Breast epithelium (tissue), 4 donors: ENCODE measurements around the gene OR2T8. TPM values are rescaled to one million over a fixed set of nuclear protein-coding genes. Genes with fewer than 3 reads are reported as not detected.

Experiments used
- DNase-seq, 2 donors: peaks; one replicate each; pipeline ENCODE4 v3.0.0-alpha.2; 2019; ENCODE audit warnings: low spot score in 2 of 2
- H3K27ac ChIP-seq, 2 donors: fragments of 200-600 bp; sonication (generic) in 1 of 2; one replicate each; pipeline ENCODE4 v1.5.1; 2016 to 2019; ENCODE audit warnings: mild to moderate bottlenecking in 1 of 2
- H3K27me3 ChIP-seq, 2 donors: fragments of 200-600 bp; sonication (generic) in 1 of 2; one replicate each; pipeline versions ENCODE4 v1.5.1 to v1.6.0; 2017 to 2019; ENCODE audit warnings: control low read depth in 1 of 2, mild to moderate bottlenecking in 1 of 2
- H3K36me3 ChIP-seq: fragments of 200-600 bp; one replicate; pipeline ENCODE4 v1.5.1; 2019
- H3K4me1 ChIP-seq, 2 donors: fragments of 200-600 bp; sonication (generic); one replicate each; pipeline ENCODE4 v1.5.1; 2016 to 2019; ENCODE audit warnings: control low read depth in 1 of 2
- H3K4me3 ChIP-seq, 3 donors: fragments of 200-600 bp; sonication (generic); 1 replicate in 2 of 3; 2 replicates in 1 of 3; pipeline ENCODE4 v1.5.1; 2016 to 2019; ENCODE audit warnings: mild to moderate bottlenecking in 3 of 3, moderate library complexity in 2 of 3
- H3K9me3 ChIP-seq, 2 donors: fragments of 200-600 bp; sonication (generic) in 1 of 2; one replicate each; pipeline ENCODE4 v1.5.1; 2016 to 2019; ENCODE audit warnings: control low read depth in 1 of 2
- POLR2A ChIP-seq: fragments of 450-650 bp; IDR thresholded peaks from one replicate; pipeline ENCODE4 v1.6.1; 2016; ENCODE audit warnings: antibody characterized with exemption, mild to moderate bottlenecking, moderate library complexity
- POLR2AphosphoS5 ChIP-seq, 3 donors: sonication (generic); formaldehyde crosslinking; IDR thresholded peaks; one replicate each; pipeline ENCODE4 v1.6.1; 2017; ENCODE audit warnings: antibody characterized with exemption in 3 of 3
- intact Hi-C: fragments of 100-400 bp; cut with DNase I; formaldehyde crosslinking; loops from one replicate; pipeline ENCODE4 v1.15.1; 2023; ENCODE audit warnings: low total_unique reads
- total RNA-seq, 3 donors: library from RNA; depleted of rRNA; stranded (reverse); fragments of >200 nt; gene quantifications; one replicate each; pipeline ENCODE4 v1.1.0, GENCODE V29; 2016
- TF ChIP-seq, protein P1 (sequence below), 3 donors: fragments of 450-650 bp; IDR thresholded peaks; one replicate each; pipeline ENCODE4 v1.5.1; 2016 to 2017; ENCODE audit warnings: antibody characterized with exemption in 3 of 3, mild to moderate bottlenecking in 3 of 3, moderate library complexity in 3 of 3

Gene OR2T8
- total RNA-seq, 3 donors from 2014 or later = not detected

DNA sequence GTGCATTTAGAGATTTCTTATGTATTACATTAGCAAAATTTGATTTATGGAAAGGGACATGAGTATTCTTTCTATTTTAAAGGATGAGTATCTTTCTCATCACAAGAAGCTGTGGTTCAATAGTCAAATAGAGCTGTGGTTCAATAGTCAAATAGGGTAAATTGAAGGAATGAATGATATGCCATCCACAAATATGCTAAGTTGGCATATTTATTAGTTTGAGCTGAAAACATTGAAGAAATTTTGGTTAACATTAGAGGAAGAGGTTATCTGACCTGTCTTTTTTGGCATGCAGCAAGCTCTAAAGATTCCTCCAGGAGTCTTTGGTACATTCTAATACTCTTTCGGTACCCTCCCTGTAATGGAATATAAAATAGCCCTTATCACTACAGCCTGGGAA, 33.4 kb downstream of the OR2T8 start:
- no peak overlapping the region for H3K27ac ChIP-seq
- no peaks in the 10 kb centered on the region for H3K36me3 ChIP-seq
- H3K4me3 ChIP-seq = no peak overlapping the region
- no peaks in the 10 kb centered on the region for H3K27me3 ChIP-seq
- H3K4me1 ChIP-seq = no peaks in the 10 kb centered on the region
- H3K9me3 ChIP-seq = no peaks in the 10 kb centered on the region
- no peak for DNase-seq
- intact Hi-C loops = no loop called here
- no peak for TF ChIP-seq POLR2AphosphoS5 (IDR thresholded peaks at IDR 0.05)

DNA sequence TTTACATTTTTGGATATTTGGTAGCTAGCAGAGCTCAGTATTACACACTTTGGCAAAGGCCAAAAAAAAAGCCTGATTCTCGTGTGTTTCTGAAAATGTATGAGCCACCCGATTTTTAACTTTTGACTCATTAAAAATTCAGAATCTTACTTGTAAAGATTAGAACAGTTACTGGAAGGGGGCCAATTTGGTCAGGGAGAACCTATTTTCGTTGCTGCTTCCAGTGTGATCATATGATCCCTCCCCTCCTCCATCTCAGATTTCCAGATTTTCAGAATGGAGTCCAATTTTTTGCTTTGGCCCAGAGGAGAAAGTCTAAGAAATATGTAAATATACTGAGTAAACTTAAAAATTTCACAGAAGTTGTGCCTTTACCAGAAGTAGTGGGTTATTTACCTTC, 41.7 kb downstream of the OR2T8 start:
- H3K27me3 ChIP-seq = no peaks in the 10 kb centered on the region
- no peaks in the 10 kb centered on the region for H3K9me3 ChIP-seq
- H3K4me1 ChIP-seq = no peaks in the 10 kb centered on the region
- DNase-seq = no peak
- intact Hi-C loops = no loop called here
- peak overlapping the region in 1 of 2 donors; percentile 43 for H3K27ac ChIP-seq
- no peaks in the 10 kb centered on the region for H3K36me3 ChIP-seq
- TF ChIP-seq POLR2AphosphoS5 (IDR thresholded peaks at IDR 0.05) (no peak), POLR2A (no peak)
- TF ChIP-seq, protein P1, sequence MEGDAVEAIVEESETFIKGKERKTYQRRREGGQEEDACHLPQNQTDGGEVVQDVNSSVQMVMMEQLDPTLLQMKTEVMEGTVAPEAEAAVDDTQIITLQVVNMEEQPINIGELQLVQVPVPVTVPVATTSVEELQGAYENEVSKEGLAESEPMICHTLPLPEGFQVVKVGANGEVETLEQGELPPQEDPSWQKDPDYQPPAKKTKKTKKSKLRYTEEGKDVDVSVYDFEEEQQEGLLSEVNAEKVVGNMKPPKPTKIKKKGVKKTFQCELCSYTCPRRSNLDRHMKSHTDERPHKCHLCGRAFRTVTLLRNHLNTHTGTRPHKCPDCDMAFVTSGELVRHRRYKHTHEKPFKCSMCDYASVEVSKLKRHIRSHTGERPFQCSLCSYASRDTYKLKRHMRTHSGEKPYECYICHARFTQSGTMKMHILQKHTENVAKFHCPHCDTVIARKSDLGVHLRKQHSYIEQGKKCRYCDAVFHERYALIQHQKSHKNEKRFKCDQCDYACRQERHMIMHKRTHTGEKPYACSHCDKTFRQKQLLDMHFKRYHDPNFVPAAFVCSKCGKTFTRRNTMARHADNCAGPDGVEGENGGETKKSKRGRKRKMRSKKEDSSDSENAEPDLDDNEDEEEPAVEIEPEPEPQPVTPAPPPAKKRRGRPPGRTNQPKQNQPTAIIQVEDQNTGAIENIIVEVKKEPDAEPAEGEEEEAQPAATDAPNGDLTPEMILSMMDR (IDR thresholded peaks at IDR 0.05) = no peak
- no peak overlapping the region for H3K4me3 ChIP-seq

DNA sequence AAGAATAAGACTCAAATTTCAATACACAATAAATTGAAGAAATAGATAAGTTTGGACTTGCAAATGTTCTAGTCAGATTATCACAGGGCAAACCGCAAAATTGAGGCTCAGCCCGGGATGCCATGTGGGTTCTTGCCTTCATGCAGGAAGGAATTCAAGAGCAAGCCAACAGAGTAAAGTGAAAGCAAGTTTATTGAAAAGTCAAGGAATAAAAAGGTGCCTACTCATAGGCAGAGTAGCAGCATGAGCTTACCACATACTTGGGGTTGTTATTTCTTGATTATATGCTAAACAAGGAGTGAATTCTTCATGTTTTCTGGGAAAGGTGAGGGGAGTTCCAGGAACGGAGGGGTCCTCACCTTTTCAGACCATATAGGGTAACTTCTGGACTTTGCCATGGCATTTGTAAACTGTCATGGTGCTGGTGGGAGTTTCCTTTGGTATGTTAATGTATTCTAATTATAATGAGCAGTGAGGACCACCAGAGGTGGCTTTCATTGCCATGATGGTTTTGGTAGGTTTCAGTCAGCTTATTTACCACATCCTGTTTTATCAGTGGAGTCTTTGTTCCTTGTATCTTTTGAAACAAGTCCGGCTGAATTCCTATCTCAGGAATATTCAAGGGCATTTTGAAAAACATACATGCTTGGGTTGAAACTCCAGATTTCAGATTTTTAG, 43.0 kb downstream of the OR2T8 start:
- peak in 1 of 2 donors; percentile 56 for DNase-seq
- TF ChIP-seq POLR2AphosphoS5 (IDR thresholded peaks at IDR 0.05) = no peak
- no peak for TF ChIP-seq POLR2A
- TF ChIP-seq, protein P1 (IDR thresholded peaks at IDR 0.05) = no peak
- H3K9me3 ChIP-seq = no peaks in the 10 kb centered on the region
- H3K36me3 ChIP-seq = no peaks in the 10 kb centered on the region
- H3K4me3 ChIP-seq = no peak overlapping the region
- H3K4me1 ChIP-seq = no peaks in the 10 kb centered on the region
- no peaks in the 10 kb centered on the region for H3K27me3 ChIP-seq
- peak overlapping the region; percentile 40 to 69 for H3K27ac ChIP-seq
- intact Hi-C loops = no loop called here

DNA sequence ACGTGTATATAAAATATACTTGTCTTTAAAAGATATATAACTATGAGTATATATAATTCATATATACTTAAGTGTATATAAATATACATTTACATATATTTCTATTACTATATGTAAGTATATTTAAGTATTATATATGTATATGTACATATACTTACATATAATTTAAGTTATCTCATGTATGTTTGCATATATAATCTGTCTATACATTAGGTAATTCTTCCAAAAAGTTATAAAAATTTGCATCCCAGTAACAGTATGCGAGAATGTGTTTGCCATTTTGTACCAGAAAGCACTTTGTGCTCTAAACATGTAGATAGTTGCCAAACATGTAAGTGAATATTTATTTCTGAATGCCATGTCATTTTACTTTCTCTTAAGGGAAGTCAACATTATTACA, 44.9 kb downstream of the OR2T8 start, which contains the start of gene OR2AK2:
OR2AK2 (plus strand) TSS at position 301 of the 400 bp plus-strand sequence. CDS start 144 bp downstream, outside the sequence.
- no peaks in the 10 kb centered on the region for H3K36me3 ChIP-seq

DNA sequence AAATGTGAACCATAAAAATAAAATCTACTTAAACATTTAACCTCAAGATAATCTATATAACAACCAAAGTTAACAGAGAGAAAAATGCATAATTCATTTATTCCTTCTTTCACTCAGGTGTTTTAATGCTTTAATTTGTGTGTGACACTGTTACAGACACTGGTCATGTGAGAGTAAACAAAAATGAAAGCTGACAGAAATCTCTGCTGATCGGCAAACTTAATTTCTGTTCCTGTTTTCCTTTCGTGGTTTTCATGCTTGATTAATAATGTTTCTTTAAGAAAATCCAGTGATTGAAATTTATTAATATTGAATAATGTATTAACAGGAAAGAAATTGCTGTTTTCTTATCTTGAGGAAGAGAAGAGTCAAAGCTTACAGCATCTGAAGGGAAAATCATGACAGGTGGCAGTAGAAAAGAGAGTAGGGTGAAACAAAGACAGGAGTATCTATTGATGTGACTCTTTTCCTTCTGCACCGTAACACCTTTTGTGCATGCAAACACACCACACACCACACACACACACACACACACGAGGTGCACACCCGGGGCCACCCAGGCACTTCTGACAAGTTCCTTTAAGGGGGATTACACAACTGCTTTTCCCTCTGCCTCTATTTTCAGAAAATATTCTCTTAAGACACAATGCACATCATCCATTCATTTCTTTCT, 46.6 kb downstream of the OR2T8 start:
- Histone ChIP-seq H3K27ac (no peak overlapping the region), H3K4me1 (no peaks in the 10 kb centered on the region), H3K4me3 (no peak overlapping the region), H3K27me3 (no peaks in the 10 kb centered on the region), H3K9me3 (no peaks in the 10 kb centered on the region), H3K36me3 (no peaks in the 10 kb centered on the region)
- intact Hi-C loops = no loop called here
- no peak for DNase-seq
- TF ChIP-seq, protein P1 (IDR thresholded peaks at IDR 0.05) = no peak
- TF ChIP-seq POLR2A (no peak), POLR2AphosphoS5 (IDR thresholded peaks at IDR 0.05) (no peak)

More for the DNA sequence above, 44.9 kb downstream of the OR2T8 start, which contains the start of gene OR2AK2:
- H3K27ac ChIP-seq = no peak within 1 kb of the TSS
- no peaks in the 10 kb centered on the region for H3K4me1 ChIP-seq
- no peaks in the 10 kb centered on the region for H3K27me3 ChIP-seq
- intact Hi-C loops = no loop called here
- H3K4me3 ChIP-seq = no peak within 1 kb of the TSS
- DNase-seq = no peak
- H3K9me3 ChIP-seq = no peaks in the 10 kb centered on the region
- TF ChIP-seq POLR2A = no peak
- TF ChIP-seq, protein P1 (IDR thresholded peaks at IDR 0.05) = no peak
- TF ChIP-seq POLR2AphosphoS5 (IDR thresholded peaks at IDR 0.05) = no peak

Other genes starting within 250 kb of the OR2T8 start
- gene OR13G1, start 240.5 kb upstream of the OR2T8 start, total RNA-seq = not detected
- not detected for gene OR6F1, start 203.6 kb upstream of the OR2T8 start, total RNA-seq
- 1 to 10 TPM in 2 of 3 donors, not detected in 1; 1.0 to 1.3 TPM for gene OR14K1, start 181.6 kb upstream of the OR2T8 start, total RNA-seq
- gene OR14A2, start 172.1 kb upstream of the OR2T8 start, total RNA-seq = not detected
- not detected for gene OR1C1, start 159.7 kb upstream of the OR2T8 start, total RNA-seq
- not detected for gene OR14A16, start 96.1 kb upstream of the OR2T8 start, total RNA-seq
- not detected for gene OR11L1, start 78.4 kb upstream of the OR2T8 start, total RNA-seq
- 1 to 10 TPM in 2 of 3 donors, under 1 TPM in 1; 0.32 to 4.6 (median 1.0) TPM for gene TRIM58, start 63.1 kb upstream of the OR2T8 start, total RNA-seq
- gene OR2W3, start 24.7 kb upstream of the OR2T8 start, total RNA-seq = 1 to 10 TPM in 1 of 3 donors, not detected in 2; 3.6 TPM
- gene OR2AJ1, start 4.6 kb downstream of the OR2T8 start, total RNA-seq = not detected
- gene OR2L8, start 28.6 kb downstream of the OR2T8 start, total RNA-seq = 1 to 10 TPM in 1 of 3 donors, under 1 TPM in 1, not detected in 1; 0.73 to 1.3 TPM
- under 1 TPM in 1 of 3 donors, not detected in 2; 0.44 TPM for gene OR2AK2, start 45.0 kb downstream of the OR2T8 start, total RNA-seq
- gene OR2L5, start 93.4 kb downstream of the OR2T8 start, total RNA-seq = under 1 TPM in 2 of 3 donors, not detected in 1; 0.44 to 0.66 TPM
- under 1 TPM in 2 of 3 donors, not detected in 1; 0.66 to 0.73 TPM for gene OR2L2, start 109.8 kb downstream of the OR2T8 start, total RNA-seq
- gene OR2L3, start 126.6 kb downstream of the OR2T8 start, total RNA-seq = under 1 TPM in 2 of 3 donors, not detected in 1; 0.15 to 0.33 TPM
- under 1 TPM in 2 of 3 donors, not detected in 1; 0.29 to 0.33 TPM for gene OR2L13, start 174.9 kb downstream of the OR2T8 start, total RNA-seq
- not detected for gene OR2M5, start 224.9 kb downstream of the OR2T8 start, total RNA-seq